ENCODE results near the gene MYDGF.
"Not testable (repeated sequence)": the region's sequence is repeated elsewhere in the genome, so short reads cannot be mapped to it uniquely, and the experiment has no call there.

Gene MYDGF

GRCh38 chr19:4699826-4700692, 29.9 kb upstream of the MYDGF start:
- DNase-seq (ENCODE audit: low read depth) = no peak

GRCh38 chr19:4697304-4697703, 27.2 kb upstream of the MYDGF start:
- DNase-seq (ENCODE audit: low read depth) = no peak

GRCh38 chr19:4695224-4695731, 25.1 kb upstream of the MYDGF start:
- DNase-seq (ENCODE audit: low read depth) = no peak

- DNase-seq (ENCODE audit: low read depth) = no peak
These were observed 24.3 kb upstream of the MYDGF start for GRCh38 chr19:4694211-4694987.

GRCh38 chr19:4693471-4694121, 23.5 kb upstream of the MYDGF start:
- no peak for DNase-seq (ENCODE audit: low read depth)

GRCh38 chr19:4693078-4693350, 22.9 kb upstream of the MYDGF start:
- no peak for DNase-seq (ENCODE audit: low read depth)

GRCh38 chr19:4692251-4693077, 22.3 kb upstream of the MYDGF start:
- DNase-seq (ENCODE audit: low read depth) = no peak

- DNase-seq (ENCODE audit: low read depth) = no peak
These were observed 21.2 kb upstream of the MYDGF start for GRCh38 chr19:4691373-4691772.

GRCh38 chr19:4690361-4690760, 20.2 kb upstream of the MYDGF start:
- DNase-seq (ENCODE audit: low read depth) = no peak

GRCh38 chr19:4689403-4689802, 19.3 kb upstream of the MYDGF start:
- no peak for DNase-seq (ENCODE audit: low read depth)

- no peak for DNase-seq (ENCODE audit: low read depth)
These were observed 18.4 kb upstream of the MYDGF start for GRCh38 chr19:4688587-4688986.

- DNase-seq (ENCODE audit: low read depth) = no peak
These were observed 17.3 kb upstream of the MYDGF start for GRCh38 chr19:4687396-4687795.

GRCh38 chr19:4686700-4687099, 16.6 kb upstream of the MYDGF start:
- no peak for DNase-seq (ENCODE audit: low read depth)

GRCh38 chr19:4684312-4685095, 14.4 kb upstream of the MYDGF start:
- DNase-seq (ENCODE audit: low read depth) = no peak

- no peak for DNase-seq (ENCODE audit: low read depth)
These were observed 12.5 kb upstream of the MYDGF start for GRCh38 chr19:4682417-4683200.

- not testable (repeated sequence) for DNase-seq (ENCODE audit: low read depth)
These were observed 9.9 kb upstream of the MYDGF start for GRCh38 chr19:4680021-4680420.

- DNase-seq (ENCODE audit: low read depth) = no peak
These were observed 9.0 kb upstream of the MYDGF start for GRCh38 chr19:4678881-4679790.

- DNase-seq (ENCODE audit: low read depth) = no peak
These were observed 7.0 kb upstream of the MYDGF start for GRCh38 chr19:4676955-4677731.
